Subcutaneous abdominal adipose tissue (tissue), 5 donors: ENCODE data around the gene HILPDA.
"Not testable (repeated sequence)": the region's sequence is repeated elsewhere in the genome, so short reads cannot be mapped to it uniquely, and the experiment has no call there.

Source experiments
- H3K27ac ChIP-seq: one replicate; pipeline ENCODE4 v1.7.0; 2013; ENCODE audit warnings: low read depth, mild to moderate bottlenecking, inconsistent platforms, low read length, moderate library complexity
- H3K27me3 ChIP-seq, 5 donors: one replicate each; pipeline ENCODE4 v1.7.0; 2013; ENCODE audit warnings: low read length in 5 of 5, inconsistent platforms in 1 of 5; ENCODE audit not compliant: control insufficient read depth in 5 of 5, insufficient read depth in 4 of 5
- H3K36me3 ChIP-seq, 5 donors: one replicate each; pipeline ENCODE4 v1.7.0; 2013; ENCODE audit warnings: low read length in 5 of 5; ENCODE audit not compliant: control insufficient read depth in 5 of 5, insufficient read depth in 5 of 5
- H3K4me1 ChIP-seq, 5 donors: one replicate each; pipeline ENCODE4 v1.7.0; 2013; ENCODE audit warnings: low read length in 5 of 5, mild to moderate bottlenecking in 3 of 5, moderate library complexity in 1 of 5; ENCODE audit not compliant: control insufficient read depth in 5 of 5, insufficient read depth in 5 of 5
- H3K4me3 ChIP-seq, 5 donors: one replicate each; pipeline ENCODE4 v1.7.0; 2013; ENCODE audit warnings: low read length in 5 of 5, low read depth in 1 of 5
- H3K9ac ChIP-seq, 5 donors: one replicate each; pipeline ENCODE4 v1.7.0; 2013; ENCODE audit warnings: low read length in 5 of 5, mild to moderate bottlenecking in 4 of 5, moderate library complexity in 3 of 5
- H3K9me3 ChIP-seq, 5 donors: one replicate each; pipeline ENCODE4 v1.7.0; 2013; ENCODE audit warnings: low read length in 5 of 5; ENCODE audit not compliant: control insufficient read depth in 5 of 5
- donor health status: healthy.
- donor health status: healthy.
- donor health status: healthy.
- donor health status: healthy.
- donor health status: healthy.

HILPDA gene

GRCh38 chr7:128505416-128505815 is 49.7 kb downstream of the HILPDA start:
- H3K4me3 ChIP-seq, H3K9ac ChIP-seq, H3K27ac ChIP-seq, H3K27me3 ChIP-seq, H3K4me1 ChIP-seq, H3K9me3 ChIP-seq: not testable (repeated sequence)
- H3K36me3 ChIP-seq = peaks cover 0 to 20% (median 9%) of the 10 kb centered on the region in 5 donors

- not testable (repeated sequence) for H3K4me3 ChIP-seq, H3K4me1 ChIP-seq, H3K9ac ChIP-seq, H3K9me3 ChIP-seq, H3K27me3 ChIP-seq, H3K27ac ChIP-seq, H3K36me3 ChIP-seq
These were observed 51.1 kb downstream of the HILPDA start for GRCh38 chr7:128506819-128507218.

- H3K9me3 ChIP-seq, H3K27ac ChIP-seq, H3K4me3 ChIP-seq, H3K27me3 ChIP-seq, H3K36me3 ChIP-seq, H3K4me1 ChIP-seq, H3K9ac ChIP-seq: not testable (repeated sequence)
These were observed 51.8 kb downstream of the HILPDA start for GRCh38 chr7:128507321-128507993.
